HPDE6-E6E7 (cell line): ENCODE measurements around the gene MAD1L1.

Experiments used
- DNase-seq: peaks from one replicate; pipeline ENCODE4 v3.0.0; 2011; ENCODE audit warnings: missing footprints; ENCODE audit errors: extremely low spot score

The MAD1L1 gene

GRCh38 chr7:1927937-1928644, 304.7 kb downstream of the MAD1L1 start:
- no peak for DNase-seq

- DNase-seq: no peak
Measured at GRCh38 chr7:1926908-1927306, 305.8 kb downstream of the MAD1L1 start.

- DNase-seq: no peak
Measured at GRCh38 chr7:1925973-1926907, 306.5 kb downstream of the MAD1L1 start.

- DNase-seq: no peak
Measured at GRCh38 chr7:1925349-1925748, 307.4 kb downstream of the MAD1L1 start.

- no peak for DNase-seq
Measured at GRCh38 chr7:1924258-1924817, 308.4 kb downstream of the MAD1L1 start.

- no peak for DNase-seq
Measured at GRCh38 chr7:1923409-1924257, 309.1 kb downstream of the MAD1L1 start.

- no peak for DNase-seq
Measured at GRCh38 chr7:1922870-1923236, 309.9 kb downstream of the MAD1L1 start.

- no peak for DNase-seq
Measured at GRCh38 chr7:1922071-1922869, 310.5 kb downstream of the MAD1L1 start.

GRCh38 chr7:1920881-1921280, 311.9 kb downstream of the MAD1L1 start:
- DNase-seq: no peak

GRCh38 chr7:1920266-1920681, 312.5 kb downstream of the MAD1L1 start:
- no peak for DNase-seq

GRCh38 chr7:1919539-1920265, 313.0 kb downstream of the MAD1L1 start:
- DNase-seq: no peak

GRCh38 chr7:1918881-1919525, 313.7 kb downstream of the MAD1L1 start:
- no peak for DNase-seq

GRCh38 chr7:1918063-1918645, 314.6 kb downstream of the MAD1L1 start:
- DNase-seq: no peak

GRCh38 chr7:1917221-1918062, 315.3 kb downstream of the MAD1L1 start:
- no peak for DNase-seq

GRCh38 chr7:1916601-1916970, 316.2 kb downstream of the MAD1L1 start:
- no peak for DNase-seq

- no peak for DNase-seq
Measured at GRCh38 chr7:1915956-1916600, 316.7 kb downstream of the MAD1L1 start.

- no peak for DNase-seq
Measured at GRCh38 chr7:1915326-1915725, 317.4 kb downstream of the MAD1L1 start.

GRCh38 chr7:1914743-1915142, 318.0 kb downstream of the MAD1L1 start:
- no peak for DNase-seq
